Measurements from ENCODE around the gene RBPMS2. TPM values are rescaled to one million over a fixed set of nuclear protein-coding genes. Genes with fewer than 3 reads are reported as not detected.

The RBPMS2 gene
- total and polyA plus RNA-seq, 2 of the 4 experiments (the other 2 are of a cell fraction), result 2.8 TPM; not detected in 1

GRCh38 chr15:64712353-64712752, 63.0 kb downstream of the RBPMS2 start:
- no peak overlapping the region for H4K91ac ChIP-seq (ENCODE audit: insufficient read depth, low read depth, low read length)
- no peak overlapping the region for H3K9ac ChIP-seq (ENCODE audit: low read depth, low read length)
- in situ Hi-C loops (cut with MboI; ENCODE audit: low sequenced_read_pairs), result no loop called here
- no peak overlapping the region for H3K27ac ChIP-seq (ENCODE audit: insufficient read depth, low read length)
- H3K9me1 ChIP-seq (ENCODE audit: insufficient read depth, low read length), result no peaks in the 10 kb centered on the region
- H3K27me3 ChIP-seq (ENCODE audit: control insufficient read depth, insufficient read depth, low read length), result no peaks in the 10 kb centered on the region
- ChIA-PET CTCF (interaction anchor here (0.5 kb wide), 1 partner anchor 13 kb away, joined by 3 read pairs; no protein-coding TSS in a partner anchor), POLR2A (ENCODE audit: unreplicated experiment) (no interaction called here)
- H3K4ac ChIP-seq (ENCODE audit: low read depth, low read length), result no peak overlapping the region
- no peaks in the 10 kb centered on the region for H3K9me3 ChIP-seq (ENCODE audit: control insufficient read depth, insufficient read depth, low read length)
- no peak overlapping the region for H3K18ac ChIP-seq (ENCODE audit: low read depth, low read length)
- H3K4me3 ChIP-seq (ENCODE audit: insufficient read depth, low read depth, low read length), result no peak overlapping the region
- no peaks in the 10 kb centered on the region for H3K79me1 ChIP-seq (ENCODE audit: low read depth in 1 of 2, low read length in 2 of 2)
- H4K5ac ChIP-seq (ENCODE audit: low read depth, low read length), result no peak overlapping the region
- no peak overlapping the region for H2BK15ac ChIP-seq (ENCODE audit: low read depth, low read length)
- no peak overlapping the region for H4K8ac ChIP-seq (ENCODE audit: low read depth in 2 of 2, low read length in 2 of 2)
- no peak overlapping the region for H2BK20ac ChIP-seq (ENCODE audit: low read depth, low read length)
- H3K4me1 ChIP-seq (ENCODE audit: control insufficient read depth, insufficient read depth, low read length), result no peaks in the 10 kb centered on the region
- H3K56ac ChIP-seq (ENCODE audit: extremely low read depth, insufficient read depth, low read length), result no peak overlapping the region
- no peak overlapping the region for H3K14ac ChIP-seq (replicated peaks; ENCODE audit: low read depth, low read length)
- no TSS peak for BruUV-seq (replicated peaks)
- no peak overlapping the region for H3K23ac ChIP-seq (ENCODE audit: low read depth, low read length)
- intact Hi-C loops (cut with micrococcal nuclease), result no loop called here
- H2BK120ac ChIP-seq (ENCODE audit: low read depth, low read length), result no peak overlapping the region
- H4K20me1 ChIP-seq (ENCODE audit: insufficient read depth, low read length), result no peaks in the 10 kb centered on the region
- dilution Hi-C loops (cut with HindIII; ENCODE audit: low sequenced_read_pairs, unreplicated experiment), result no loop called here
- WGBS, 2 experiments (ENCODE audit: extremely low coverage in 2 of 2, insufficient read length in 1 of 2), result no CpG with 5 or more reads among the region's 2 CpGs
- ATAC-seq (ENCODE audit: low read depth), result no peak
- no peak overlapping the region for H2AFZ ChIP-seq (replicated peaks; ENCODE audit: low read length, poor library complexity)
- H3K36me3 ChIP-seq (ENCODE audit: control insufficient read depth, insufficient read depth, low read length), result no peaks in the 10 kb centered on the region
- TF ChIP-seq RFX5 (IDR thresholded peaks at IDR 0.05; ENCODE audit: low read depth, low read length) (no peak), MAZ (IDR thresholded peaks at IDR 0.05; ENCODE audit: borderline replicate concordance, low read depth, low read length) (no peak), MAFK (IDR thresholded peaks at IDR 0.05; ENCODE audit: low read depth, low read length) (no peak), SMC3 (IDR thresholded peaks at IDR 0.05; ENCODE audit: low read depth, low read length) (no peak), POLR2A (IDR thresholded peaks at IDR 0.05; ENCODE audit: low read depth, low read length) (no peak), CHD1 (IDR thresholded peaks at IDR 0.05; ENCODE audit: low read depth, low read length) (no peak), ELK1 (IDR thresholded peaks at IDR 0.05; ENCODE audit: borderline replicate concordance, low read depth, low read length) (no peak), USF2 (IDR thresholded peaks at IDR 0.05; ENCODE audit: low read depth, low read length) (no peak), RAD21 (IDR thresholded peaks at IDR 0.05; ENCODE audit: low read length) (no peak), FOS (IDR thresholded peaks at IDR 0.05; ENCODE audit: low read depth, low read length) (no peak), CEBPB (IDR thresholded peaks at IDR 0.05; ENCODE audit: low read depth, low read length) (no peak), CTCF (conservative IDR thresholded peaks at IDR 0.05; ENCODE audit: low read depth, low read length) (no peak), MXI1 (IDR thresholded peaks at IDR 0.05; ENCODE audit: borderline replicate concordance, low read depth, low read length) (no peak), NFE2L2 (IDR thresholded peaks at IDR 0.05; ENCODE audit: low read depth, low read length) (no peak), BHLHE40 (IDR thresholded peaks at IDR 0.05; ENCODE audit: low read depth, low read length) (no peak), RCOR1 (IDR thresholded peaks at IDR 0.05; ENCODE audit: insufficient replicate concordance, low read length) (no peak)
- no peak overlapping the region for H2AK5ac ChIP-seq (ENCODE audit: low read depth, low read length)
- no peak overlapping the region for H2BK5ac ChIP-seq (ENCODE audit: low read depth, low read length, poor library complexity, severe bottlenecking)
- DNase-seq, result no peak
- H3K4me2 ChIP-seq (ENCODE audit: low read depth, low read length), result no peak overlapping the region
- H2AK9ac ChIP-seq (replicated peaks; ENCODE audit: low read depth, low read length, poor library complexity), result no peak overlapping the region

All from IMR-90 (cell line).